GM23338 (cell line): ENCODE data around the gene PLCG2.

Experiments
- EZH2 ChIP-seq: fragments of 200-600 bp; sonication (generic); IDR thresholded peaks from one replicate; pipeline ENCODE4 v1.8.0; 2017; ENCODE audit warnings: antibody characterized with exemption, mild to moderate bottlenecking, low read depth; ENCODE audit not compliant: unreplicated experiment
- NANOG ChIP-seq: IDR thresholded peaks from 2 replicates; pipeline ENCODE4 v1.6.1; 2016; ENCODE audit warnings: antibody characterized with exemption, borderline replicate concordance
- POLR2AphosphoS5 ChIP-seq: IDR thresholded peaks from 2 replicates; pipeline ENCODE4 v1.6.1; 2016; ENCODE audit warnings: antibody characterized with exemption, low read depth
- STAT1 ChIP-seq: IDR thresholded peaks from one replicate; pipeline ENCODE4 v1.6.1; 2016; ENCODE audit warnings: antibody characterized with exemption; ENCODE audit not compliant: unreplicated experiment
- TF ChIP-seq, protein P1 (sequence below), 2 experiments: fragments of 200-600 bp in 1 of 2; sonication (generic) in 1 of 2; conservative IDR thresholded peaks; 2 replicates each; pipeline versions ENCODE4 v1.5.1 to v1.6.1; 2016 to 2017; ENCODE audit warnings: antibody characterized with exemption in 2 of 2, low read depth in 2 of 2, mild to moderate bottlenecking in 2 of 2, moderate library complexity in 1 of 2
- TF ChIP-seq, protein P2 (sequence below): IDR thresholded peaks from one replicate; pipeline ENCODE4 v1.6.1; 2018; ENCODE audit warnings: antibody characterized with exemption; ENCODE audit not compliant: unreplicated experiment

DNA sequence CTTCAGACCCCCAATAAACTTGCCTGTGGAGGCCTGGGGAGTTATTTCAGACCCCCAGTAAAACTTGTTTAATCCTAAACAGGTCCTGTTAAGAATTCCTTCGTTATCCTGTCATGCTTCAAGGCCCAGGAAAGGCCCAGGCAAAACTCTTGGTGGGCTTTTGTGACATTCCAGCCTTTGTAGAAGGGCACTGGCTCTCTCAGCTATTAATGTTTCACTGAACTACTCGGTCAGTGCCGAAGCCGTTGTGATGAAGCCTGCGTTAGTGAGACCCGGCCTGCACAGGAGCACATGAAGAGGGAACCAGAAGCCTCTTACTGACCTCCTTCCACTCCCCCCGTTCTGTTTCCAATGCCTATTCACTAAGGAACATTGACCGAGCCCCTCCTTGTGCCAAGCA lies 47.4 kb upstream of the PLCG2 start:
- TF ChIP-seq EZH2 (no peak), POLR2AphosphoS5 (no peak), NANOG (no peak), STAT1 (no peak)
- TF ChIP-seq, protein P1, sequence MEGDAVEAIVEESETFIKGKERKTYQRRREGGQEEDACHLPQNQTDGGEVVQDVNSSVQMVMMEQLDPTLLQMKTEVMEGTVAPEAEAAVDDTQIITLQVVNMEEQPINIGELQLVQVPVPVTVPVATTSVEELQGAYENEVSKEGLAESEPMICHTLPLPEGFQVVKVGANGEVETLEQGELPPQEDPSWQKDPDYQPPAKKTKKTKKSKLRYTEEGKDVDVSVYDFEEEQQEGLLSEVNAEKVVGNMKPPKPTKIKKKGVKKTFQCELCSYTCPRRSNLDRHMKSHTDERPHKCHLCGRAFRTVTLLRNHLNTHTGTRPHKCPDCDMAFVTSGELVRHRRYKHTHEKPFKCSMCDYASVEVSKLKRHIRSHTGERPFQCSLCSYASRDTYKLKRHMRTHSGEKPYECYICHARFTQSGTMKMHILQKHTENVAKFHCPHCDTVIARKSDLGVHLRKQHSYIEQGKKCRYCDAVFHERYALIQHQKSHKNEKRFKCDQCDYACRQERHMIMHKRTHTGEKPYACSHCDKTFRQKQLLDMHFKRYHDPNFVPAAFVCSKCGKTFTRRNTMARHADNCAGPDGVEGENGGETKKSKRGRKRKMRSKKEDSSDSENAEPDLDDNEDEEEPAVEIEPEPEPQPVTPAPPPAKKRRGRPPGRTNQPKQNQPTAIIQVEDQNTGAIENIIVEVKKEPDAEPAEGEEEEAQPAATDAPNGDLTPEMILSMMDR (conservative IDR thresholded peaks at IDR 0.05; ENCODE audit: low read depth in 2 of 2), result no peak
- TF ChIP-seq, protein P2, sequence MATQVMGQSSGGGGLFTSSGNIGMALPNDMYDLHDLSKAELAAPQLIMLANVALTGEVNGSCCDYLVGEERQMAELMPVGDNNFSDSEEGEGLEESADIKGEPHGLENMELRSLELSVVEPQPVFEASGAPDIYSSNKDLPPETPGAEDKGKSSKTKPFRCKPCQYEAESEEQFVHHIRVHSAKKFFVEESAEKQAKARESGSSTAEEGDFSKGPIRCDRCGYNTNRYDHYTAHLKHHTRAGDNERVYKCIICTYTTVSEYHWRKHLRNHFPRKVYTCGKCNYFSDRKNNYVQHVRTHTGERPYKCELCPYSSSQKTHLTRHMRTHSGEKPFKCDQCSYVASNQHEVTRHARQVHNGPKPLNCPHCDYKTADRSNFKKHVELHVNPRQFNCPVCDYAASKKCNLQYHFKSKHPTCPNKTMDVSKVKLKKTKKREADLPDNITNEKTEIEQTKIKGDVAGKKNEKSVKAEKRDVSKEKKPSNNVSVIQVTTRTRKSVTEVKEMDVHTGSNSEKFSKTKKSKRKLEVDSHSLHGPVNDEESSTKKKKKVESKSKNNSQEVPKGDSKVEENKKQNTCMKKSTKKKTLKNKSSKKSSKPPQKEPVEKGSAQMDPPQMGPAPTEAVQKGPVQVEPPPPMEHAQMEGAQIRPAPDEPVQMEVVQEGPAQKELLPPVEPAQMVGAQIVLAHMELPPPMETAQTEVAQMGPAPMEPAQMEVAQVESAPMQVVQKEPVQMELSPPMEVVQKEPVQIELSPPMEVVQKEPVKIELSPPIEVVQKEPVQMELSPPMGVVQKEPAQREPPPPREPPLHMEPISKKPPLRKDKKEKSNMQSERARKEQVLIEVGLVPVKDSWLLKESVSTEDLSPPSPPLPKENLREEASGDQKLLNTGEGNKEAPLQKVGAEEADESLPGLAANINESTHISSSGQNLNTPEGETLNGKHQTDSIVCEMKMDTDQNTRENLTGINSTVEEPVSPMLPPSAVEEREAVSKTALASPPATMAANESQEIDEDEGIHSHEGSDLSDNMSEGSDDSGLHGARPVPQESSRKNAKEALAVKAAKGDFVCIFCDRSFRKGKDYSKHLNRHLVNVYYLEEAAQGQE, result no peak
